Iris pigment epithelial cell (primary cell): ENCODE results near the gene APOBEC3B.
"Not testable (repeated sequence)": the region's sequence is repeated elsewhere in the genome, so short reads cannot be mapped to it uniquely, and the experiment has no call there.

Source experiments
- DNase-seq: peaks from one replicate; pipeline ENCODE4 v3.0.0-alpha.2; 2011; ENCODE audit warnings: low read depth

Gene APOBEC3B

DNA sequence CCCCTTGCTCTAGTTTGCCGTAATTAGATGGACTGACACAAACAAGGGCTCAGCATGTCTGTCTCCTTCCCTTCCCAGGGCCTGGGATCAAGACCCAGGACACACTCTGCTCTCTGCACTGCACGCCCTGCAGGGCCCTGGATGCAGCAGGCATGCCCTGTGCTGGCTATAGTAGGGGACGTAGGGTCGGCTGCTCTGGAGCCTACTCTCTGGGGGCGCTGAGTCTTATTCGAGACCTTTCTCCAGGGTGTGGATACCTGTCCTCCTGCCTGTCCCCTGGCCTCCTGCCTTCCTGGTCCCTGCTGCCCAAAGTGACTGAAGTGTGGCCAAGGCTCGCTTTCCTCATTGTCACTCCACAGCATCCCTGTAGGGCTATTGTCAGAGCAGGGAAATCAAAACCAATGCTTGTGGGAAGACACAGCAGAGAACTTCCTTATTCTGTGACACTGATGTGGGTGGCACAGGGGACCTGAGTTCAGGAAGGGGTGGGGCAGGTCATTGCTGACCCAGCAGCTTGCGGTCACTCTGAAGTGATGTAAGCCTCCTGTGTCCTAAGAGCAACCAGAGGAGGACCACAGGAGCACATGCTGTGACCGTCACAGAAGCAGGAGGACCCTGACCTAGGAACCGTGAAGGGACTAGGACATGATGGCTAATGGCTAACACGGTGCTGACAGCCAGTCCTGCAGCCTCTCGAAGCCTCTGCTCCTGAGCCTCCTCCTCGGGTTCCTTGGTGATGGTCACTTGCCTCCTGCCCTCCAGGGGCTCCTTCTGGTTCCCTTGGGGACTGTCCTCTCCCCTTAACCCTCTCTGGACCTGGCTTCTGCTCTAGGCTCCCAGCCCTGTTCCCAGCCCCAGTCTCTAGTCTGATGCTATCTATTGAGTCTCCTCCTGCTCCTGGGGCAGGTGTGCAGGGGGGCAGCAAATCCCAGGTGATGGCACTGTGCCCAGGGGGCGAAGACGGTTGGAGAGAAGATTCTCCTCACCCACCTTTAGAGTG, 14.4 kb upstream of the APOBEC3B start:
- no peak for DNase-seq

DNA sequence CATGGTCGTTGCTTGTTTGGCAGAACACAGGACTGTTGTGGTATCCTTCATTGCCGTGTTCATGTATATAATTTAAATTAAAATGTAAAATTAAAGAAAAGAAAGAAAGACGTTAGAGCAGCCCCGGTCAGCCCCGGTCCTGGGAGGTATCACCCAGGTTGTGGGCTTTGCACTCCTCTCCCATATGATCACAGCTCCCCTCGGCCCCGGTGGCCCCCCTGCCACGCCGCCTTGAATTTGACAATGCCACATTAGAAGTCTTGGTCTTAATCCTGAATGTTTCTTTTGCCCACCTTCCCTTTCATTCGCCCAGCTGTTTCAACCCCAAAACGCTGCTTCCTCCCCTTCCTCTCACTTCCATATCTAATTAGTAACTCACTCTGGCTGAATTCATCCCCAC, 13.3 kb upstream of the APOBEC3B start:
- no peak for DNase-seq

DNA sequence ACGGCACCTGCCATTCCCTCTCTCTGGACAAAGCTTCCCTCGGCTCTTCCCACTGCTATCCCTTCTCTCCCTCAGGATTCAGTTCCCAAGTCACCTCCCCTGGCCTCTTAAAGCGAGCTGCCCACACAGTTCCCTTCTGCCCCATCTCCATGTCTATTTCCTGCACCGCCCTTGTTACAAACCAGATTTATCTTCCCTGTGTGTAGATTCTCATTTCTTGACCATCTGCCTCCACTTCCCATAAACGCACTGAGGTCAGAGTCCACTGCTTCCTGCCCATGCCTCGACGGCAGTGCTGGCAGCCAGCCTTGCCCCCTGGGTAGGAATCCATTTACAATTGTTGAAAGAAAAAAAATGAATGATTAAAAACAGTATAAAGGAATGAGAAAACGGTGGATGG, 11.6 kb upstream of the APOBEC3B start:
- DNase-seq, result no peak

DNA sequence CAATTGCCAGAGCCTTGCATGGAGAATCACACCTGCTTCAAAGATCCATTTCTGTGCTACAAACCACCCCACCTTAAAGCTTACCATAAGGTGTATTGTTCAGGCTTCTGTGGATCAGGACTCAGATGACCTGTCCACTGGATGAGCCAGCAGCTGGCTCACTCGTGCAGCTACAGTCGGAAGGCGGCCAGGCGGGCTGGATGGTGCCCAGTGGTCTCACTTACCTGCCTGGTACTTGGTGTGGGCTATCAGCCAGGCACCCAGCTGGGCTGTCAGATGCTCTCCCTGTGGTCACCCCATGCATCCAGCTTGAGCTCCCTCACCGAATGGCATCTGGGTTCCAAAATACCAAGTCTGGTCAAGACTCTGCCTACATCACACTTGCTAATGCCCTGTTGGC, 10.9 kb upstream of the APOBEC3B start:
- no peak for DNase-seq

DNA sequence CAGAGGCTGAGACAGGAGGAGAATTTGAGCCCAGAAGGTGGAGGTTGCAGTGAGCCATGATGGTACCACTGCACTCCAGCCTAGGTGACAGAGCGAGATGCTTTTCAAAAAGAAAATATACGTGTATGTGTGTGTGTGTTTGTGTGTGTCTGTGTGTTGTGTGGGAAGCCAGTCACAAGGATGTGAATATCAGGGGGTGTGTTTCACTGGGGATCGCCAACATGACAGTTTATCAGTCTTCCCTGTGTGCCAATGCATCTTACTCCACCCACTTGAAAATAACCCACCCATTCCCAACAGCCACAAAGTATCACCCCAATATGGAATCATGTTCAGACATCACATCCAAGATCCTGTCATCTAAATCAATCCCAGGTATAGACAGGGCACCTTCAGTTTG, 10.4 kb upstream of the APOBEC3B start:
- DNase-seq, result no peak

DNA sequence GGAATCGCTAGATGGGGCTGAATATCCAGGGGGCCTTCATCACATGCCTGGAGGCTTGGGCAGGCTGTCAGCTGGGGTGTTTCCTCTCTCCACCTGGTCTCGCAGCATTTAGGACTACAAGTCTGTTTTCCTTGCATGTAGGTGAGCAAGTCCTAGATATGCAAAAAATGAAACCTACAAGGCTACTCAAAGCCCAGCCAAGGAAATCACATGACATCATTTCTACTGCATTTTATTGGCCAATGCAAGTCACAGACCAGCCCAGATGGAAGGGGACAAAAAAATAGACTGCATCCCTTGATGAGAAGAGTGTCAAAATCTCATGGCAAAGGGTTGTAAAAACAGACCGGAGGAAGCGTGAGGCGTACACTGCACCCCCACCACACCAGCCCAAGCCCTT, 9.6 kb upstream of the APOBEC3B start:
- DNase-seq, result no peak

DNA sequence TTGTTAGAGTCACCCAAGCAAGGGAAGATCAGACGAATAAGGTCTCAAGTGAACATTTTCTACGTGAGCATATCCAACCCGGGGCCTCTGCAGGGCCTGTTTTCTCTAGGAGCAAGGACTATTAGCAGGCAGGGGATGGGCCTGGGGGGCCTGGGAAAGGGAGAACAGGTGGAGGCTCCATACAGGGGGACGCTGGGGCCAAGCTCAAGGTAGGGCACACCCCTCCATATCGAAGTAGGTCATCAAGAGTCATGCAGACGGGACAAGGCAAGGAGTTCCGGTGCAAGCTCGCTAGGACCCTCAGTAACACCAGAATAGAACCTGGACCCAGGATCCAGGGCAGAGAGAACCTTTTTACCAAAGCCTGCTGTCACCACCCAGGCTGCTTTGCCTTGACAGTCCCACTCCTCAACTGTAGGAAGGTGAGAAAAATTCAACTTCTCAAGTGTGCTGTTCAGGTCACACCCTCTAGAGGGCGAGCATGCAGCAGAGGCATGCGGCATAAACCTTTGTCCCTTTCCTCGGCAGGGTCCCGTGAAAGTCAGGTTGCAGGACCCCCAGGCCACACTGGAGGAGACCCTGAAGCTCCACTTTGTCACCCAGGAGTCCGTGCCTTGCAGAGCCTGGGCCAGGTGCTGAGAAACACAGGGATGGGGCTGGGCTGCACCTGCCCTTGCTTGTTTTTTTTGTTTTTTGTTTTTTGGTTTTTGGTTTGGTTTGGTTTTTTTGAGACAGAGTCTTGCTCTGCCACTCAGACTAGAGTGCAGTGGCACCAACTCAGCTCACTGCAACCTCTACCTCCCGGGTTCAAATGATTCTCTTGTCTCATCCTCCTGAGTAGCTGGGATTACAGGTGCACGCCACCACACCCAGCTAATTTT, 8.6 kb upstream of the APOBEC3B start:
- DNase-seq, result peak; percentile 25

DNA sequence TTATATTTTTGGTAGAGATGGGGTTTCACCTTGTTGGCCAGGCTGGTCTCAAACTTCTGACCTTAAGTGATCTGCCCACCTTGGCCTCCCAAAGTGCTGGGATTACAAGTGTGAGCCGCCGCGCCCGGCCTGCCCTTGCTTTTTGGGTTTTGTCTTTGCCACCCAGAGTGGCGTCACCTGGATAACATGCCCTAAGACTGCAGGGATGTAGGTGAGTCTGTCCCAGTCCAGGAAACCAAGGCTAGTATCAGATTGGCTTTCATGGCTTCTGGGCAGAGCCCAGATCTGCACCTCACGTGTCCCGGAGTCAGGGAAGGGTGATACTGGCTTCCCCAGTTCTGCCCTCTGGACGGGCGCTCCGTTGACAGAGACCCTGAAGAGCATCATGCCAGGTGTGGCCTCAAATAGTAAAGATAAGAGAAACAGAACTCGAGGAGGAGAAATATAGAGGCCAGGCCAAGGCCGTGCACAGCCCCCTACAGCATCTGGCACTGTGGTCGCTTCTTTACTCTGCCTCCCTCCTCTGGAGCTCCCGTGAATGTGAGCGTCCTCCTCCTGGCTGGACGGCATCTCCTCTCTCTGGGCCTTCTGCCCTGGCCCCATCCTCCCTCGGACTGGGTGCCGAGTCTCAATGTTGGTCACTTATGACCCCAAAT, 7.8 kb upstream of the APOBEC3B start:
- DNase-seq, result no peak

DNA sequence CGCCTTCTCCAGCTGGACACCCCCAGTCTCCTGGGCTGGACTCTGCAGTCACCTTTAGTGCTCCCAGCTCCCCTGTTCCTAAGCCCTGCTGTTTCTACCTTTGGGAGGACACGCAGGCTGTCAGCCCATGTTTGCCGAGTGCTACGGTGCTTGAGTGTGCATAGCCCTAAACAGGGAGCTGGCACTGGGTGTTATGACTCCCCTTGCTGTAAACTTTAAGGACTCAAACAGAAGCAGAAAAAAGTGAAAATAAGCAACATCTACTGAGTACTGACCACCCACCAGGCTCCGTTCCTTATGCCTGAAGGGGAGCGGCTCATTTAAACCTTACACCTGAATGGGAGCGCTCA, 7.3 kb upstream of the APOBEC3B start:
- DNase-seq, result no peak

DNA sequence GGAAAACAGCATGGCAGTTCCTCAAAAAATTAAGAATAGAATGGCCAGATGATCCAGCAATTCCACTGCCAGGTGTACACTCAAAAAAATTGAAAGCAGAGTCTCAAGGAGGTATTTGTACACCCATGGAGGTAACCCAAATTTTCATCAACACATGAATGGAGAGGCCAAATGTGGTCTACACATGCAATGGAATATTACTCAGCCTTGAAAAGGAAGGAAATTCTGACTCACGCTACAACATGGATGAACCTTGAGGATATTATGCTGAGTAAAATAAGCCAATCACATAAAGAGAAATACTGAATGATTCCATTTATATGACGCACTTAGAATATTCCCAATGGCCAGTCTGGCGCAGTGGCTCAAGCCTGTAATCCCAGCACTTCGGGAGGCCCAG, 4.9 kb upstream of the APOBEC3B start:
- DNase-seq, result not testable (repeated sequence)

DNA sequence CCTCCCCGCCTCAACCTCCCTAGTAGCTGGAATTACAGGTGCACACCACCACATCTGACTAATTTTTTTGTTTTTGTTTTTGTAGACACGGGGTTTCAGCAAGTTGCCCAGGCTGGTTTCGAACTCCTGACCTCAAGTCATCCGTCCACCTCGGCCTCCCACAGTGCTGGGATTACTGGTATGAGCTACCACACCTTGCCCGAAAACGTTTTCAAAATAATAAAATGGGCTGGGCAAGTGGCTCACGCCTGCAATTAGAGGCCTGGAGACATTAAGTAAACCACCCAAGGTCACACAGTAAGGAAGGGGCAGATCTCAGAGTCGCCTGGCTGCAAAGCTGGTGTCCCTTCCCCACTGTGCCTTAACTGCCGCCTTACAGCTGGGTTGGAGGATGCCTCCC, 1.6 kb upstream of the APOBEC3B start:
- DNase-seq, result not testable (repeated sequence)

DNA sequence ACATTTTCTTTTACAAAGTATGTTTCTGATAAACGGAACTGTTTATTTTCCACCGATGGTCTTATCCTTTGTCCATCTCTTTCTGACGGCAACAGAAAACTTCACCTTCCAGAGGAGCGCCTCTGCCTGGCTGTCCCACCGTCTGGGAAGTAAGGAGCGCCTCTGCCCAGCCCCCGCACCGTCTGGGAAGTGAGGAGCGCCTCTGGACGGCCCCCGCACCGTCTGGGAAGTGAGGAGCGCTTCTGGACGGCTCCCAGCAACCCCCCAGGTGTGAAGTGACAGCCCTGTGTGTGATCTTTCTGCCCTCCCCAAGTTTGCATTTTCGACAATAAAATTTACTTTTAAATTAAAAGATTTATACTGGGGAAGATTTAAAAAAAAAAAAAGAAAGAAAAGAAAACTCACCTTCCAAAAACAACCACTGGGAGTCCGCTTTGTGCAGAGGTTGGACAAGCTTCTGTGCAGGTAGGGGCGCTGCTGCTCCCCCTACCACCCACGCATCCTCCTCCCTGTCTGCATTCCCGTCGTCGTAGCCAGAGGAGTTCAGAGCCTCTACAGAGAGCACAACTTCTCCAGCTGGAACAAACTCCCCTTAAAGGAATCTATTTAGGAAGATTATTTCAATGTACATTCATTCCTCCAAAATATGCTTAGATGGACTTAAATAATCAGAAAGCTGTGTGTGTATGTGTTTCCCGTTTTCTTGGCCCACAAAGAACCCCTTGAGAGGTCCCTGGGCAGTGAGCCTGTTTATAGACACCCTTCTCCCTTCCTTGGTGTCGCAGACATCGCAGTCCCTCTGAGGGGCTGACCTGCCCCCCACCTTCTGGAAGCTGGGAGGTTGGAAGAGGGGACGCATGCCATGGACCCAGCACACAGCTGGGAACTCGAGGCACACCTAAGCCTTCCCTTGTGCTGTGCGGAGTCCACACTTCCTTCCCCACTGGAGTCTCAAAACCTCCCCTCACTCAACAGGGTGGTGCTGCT, 849 bp upstream of the APOBEC3B start:
- peak; percentile 31 for DNase-seq

DNA sequence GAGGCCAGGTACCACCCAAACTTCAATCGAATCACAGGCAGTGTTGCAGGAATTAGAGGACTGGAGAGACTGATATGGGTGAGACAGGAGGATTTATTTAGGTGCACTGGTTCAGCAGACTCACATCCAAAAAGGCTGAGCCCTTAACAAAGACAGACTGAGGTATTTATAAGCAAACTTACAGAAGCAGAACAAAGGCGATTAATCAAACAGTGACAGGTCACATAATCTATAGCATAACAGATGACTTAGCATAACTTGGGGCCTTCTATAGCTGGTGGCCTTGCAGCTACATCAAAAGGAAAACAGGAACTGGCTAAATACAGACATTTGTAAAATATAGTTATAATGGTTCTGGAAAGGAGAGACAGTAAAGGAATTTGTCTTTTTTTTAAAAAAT, 2.1 kb downstream of the APOBEC3B start:
- DNase-seq, result no peak

DNA sequence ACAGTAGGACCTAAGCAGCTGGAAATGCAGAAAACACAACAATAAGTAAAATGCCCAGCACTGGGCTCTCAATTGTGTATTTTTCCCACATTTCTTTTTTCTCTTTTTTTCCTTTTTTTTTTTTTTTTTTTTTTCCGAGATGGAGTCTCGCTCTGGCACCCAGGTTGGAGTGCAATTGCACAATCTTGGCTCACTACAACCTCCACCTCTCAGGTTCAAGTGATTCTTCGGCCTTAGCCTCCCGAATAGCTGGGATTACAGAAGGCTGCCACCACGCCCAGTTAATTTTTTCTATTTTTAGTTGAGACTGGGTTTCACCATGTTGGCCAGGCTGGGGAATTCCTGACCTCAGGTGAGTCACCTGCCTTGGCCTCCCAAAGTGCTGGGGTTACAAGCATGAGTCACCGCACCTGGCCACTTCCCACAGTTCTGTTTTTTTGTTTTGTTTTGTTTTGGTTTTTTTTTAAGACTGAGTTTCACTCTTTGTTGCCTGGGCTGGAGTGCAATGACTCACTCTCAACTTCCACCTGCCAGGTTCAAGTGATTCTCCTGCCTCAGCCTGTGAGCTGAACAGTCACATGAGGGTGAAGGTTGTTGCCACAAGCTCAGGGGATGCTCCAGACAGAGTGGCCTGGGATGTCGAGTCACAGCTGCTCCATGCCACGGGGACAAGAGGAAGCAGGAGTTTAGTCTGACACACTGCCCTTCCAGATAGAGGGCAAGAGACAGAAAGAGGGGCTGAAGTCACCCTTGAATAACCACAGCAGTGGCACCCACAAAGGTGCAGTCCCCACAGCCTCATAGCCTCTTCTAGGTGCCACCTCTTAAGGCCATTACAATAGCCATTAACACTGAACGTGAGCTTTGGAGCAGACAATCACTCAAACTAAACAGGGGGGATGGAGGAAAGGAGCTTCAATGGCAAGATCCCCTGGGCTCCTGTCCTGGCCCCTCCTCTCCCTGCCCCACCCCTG, 2.9 kb downstream of the APOBEC3B start:
- DNase-seq, result peak; percentile 30

DNA sequence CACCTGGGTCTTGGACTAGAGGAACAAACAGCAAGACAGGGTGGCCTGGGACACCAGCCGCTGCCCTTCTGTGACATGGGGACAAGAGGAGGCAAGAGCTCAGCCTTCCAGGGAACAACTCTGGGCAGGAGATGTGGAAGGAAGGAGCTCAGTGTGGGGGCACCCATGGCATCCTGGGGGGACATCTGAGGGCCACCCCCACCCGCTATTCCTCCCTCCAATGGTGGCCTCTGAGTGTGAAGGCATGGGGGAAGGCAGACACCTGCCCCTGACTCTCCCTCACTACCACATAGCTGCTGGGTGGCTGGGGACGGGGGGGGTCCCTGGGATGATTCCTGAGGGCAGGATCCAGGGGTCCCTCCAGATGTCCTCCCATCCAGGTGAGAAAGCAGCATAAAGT, 4.5 kb downstream of the APOBEC3B start:
- no peak for DNase-seq

DNA sequence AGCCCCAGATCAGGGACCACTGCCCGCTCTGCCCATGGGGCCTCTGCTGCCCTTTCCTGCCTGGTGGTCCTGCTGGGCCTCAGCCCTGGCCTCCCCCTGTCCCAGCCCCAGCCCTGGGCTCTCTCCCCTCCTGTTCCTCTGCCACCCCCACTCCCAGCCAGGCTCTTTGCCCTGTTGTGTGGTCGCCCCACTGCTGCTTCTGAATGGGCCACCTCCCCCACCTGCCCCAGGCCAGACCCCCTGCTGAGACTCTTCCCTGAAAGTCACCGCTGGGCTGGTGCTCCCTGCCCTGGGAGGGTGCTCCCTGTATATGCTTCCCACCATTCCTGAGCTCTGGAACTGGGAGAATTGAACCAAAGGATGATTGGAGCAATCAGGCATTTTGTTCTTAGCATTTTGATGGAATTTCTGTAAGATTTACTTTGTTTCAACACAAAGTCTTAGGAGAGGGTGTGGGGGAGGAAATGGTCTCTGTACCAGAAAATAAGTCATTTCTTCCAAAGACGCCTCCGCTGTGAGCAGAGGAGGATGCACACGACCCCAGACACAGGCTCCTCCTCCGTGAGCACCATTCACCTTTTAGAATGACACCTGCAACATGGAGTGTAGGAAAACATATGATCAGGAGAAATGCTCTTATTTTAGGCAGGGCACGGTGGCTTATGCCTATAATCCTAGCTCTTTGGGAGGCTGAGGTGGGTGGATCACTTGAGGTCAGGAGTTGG, 5.2 kb downstream of the APOBEC3B start:
- DNase-seq, result no peak

DNA sequence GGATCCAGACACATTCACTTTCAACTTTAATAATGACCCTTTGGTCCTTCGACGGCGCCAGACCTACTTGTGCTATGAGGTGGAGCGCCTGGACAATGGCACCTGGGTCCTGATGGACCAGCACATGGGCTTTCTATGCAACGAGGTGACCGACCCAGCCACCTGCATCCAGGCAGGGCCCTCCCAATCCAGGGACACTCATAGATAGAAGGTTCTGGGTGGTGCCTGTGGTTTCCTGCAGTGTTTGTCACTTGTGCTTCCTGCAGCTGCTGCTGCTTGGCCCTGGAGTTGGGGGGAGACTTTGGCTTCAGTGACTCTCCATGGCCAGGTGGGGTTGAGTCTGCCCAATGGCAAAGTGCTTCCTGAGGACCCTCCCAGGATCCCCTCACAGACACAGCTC, 7.3 kb downstream of the APOBEC3B start:
- DNase-seq, result no peak

DNA sequence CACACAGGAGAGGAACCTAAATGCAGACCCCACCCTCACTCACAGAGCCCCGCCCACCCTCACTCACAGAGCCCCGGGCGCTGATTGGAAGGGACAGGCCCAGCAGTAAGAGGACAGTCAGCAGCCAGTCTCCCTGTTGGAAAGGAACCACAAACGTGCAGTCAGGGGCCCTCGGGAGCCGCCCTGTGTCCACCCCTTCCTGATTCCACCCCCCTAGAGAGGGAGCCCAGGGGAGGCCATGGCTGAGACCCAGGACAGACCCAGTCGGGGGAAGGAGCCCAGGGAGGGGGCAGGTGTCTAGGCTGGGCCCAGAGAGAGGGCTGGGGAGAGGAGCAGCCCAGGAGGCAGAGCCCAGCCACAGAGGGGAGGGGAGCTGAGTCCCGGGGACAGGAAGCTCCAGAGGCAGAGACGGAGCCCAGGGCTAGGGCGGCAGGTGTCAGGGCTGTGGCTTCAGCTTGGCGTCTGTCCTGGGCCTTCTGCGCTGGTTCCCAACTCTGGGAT, 10.8 kb downstream of the APOBEC3B start:
- not testable (repeated sequence) for DNase-seq

DNA sequence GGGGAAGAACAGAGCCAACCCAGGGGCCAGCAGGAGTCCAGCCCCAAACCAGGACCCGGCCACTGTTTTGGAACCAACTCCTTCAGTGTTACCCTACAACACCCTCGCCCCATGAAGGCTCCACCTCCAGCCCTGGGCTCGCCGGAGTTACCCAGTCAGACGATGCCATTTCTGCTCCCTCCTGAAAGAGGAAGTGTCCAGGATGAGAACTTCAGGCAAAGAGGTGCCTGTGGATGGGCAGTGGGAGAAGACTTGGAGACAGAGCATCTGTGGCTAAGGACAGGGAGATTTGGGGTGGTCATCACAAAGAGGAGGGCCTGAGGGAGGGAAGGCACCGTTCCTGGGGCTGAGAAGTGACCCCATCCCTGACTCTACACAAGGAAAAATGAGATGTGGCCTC, 14.0 kb downstream of the APOBEC3B start:
- DNase-seq, result no peak
